CD4-positive, alpha-beta T cell treated with Interleukin-4 for 4 hours (primary cell): ENCODE measurements around the gene LAS1L.
"Not testable (repeated sequence)": the region's sequence is repeated elsewhere in the genome, so short reads cannot be mapped to it uniquely, and the experiment has no call there.

Experiments
- DNase-seq: peaks from one replicate; pipeline ENCODE4 v3.0.0-alpha.2; 2020

LAS1L gene

DNA sequence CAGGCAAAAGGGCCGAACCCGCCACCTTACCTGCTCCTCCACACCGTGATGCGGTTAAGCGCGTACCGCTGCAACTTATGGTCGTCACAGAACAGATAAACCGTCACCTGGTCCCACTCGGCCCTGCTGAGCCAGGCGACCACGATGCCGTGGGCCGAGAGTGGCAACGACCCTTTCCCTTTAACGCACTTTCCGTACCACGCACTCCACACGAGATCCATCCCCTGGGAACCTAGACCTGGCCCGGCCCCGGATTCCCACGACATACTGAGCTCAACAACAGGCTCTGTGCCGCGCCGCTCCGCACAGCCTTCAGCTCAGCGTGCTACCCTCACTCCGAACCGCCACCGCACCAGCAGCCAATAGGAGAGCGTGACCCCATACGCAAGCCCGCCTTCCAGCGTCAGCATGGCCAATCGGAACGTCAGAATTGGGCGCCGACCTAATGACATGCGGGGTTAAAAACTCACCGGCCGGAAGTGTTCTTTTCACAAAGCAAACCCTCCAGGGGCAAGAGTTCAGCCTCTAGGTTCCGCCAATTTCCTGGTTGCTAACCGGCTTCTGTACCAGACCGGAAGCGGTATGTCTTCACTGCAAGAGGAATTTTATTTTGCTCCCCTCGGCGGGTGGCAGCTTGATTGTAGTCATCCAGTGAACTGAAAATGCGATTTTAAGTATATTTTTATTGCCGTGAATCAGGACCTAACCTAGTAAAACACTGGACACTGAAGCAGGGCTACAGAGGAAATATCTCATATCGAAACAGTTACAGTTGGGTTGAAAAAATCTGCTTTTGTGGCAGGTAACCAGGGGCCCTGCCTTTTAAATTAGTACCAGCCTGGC lies at the start of gene LAS1L:
LAS1L (minus strand) TSS at position 338 of the 843 bp plus-strand sequence; CDS start at position 266, 72 bp downstream.
- peak; percentile 94 for DNase-seq

DNA sequence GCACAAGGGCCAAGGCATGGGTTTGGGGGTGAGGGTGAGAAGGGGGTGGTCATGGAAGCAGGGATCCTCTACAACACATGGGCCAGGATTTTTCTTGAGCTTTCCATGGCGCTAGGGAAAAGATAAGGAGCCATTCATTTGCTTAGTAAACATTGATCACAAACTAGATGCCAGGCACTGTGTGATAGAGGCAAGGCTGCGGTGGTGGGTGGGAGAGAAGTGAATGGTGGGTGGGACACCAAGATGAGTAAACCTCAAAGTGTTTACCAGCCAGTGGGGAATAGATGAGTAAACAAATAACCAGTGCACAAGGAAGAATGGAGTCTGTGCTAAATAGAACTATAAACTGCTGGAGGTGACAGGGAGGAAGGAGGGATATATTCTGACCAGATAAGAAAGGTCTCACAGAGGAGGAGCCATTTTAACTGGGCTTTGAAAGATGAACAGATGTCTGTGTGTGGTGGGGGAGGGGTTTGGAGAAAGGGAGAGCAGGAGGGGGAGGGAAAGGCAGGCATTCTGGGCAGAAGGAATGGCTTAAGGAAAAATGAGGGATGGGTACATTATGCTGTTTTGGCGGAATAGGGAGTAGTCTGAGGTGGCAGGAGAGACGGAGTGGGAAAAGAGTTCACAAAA lies 48.0 kb upstream of the LAS1L start:
- no peak for DNase-seq

DNA sequence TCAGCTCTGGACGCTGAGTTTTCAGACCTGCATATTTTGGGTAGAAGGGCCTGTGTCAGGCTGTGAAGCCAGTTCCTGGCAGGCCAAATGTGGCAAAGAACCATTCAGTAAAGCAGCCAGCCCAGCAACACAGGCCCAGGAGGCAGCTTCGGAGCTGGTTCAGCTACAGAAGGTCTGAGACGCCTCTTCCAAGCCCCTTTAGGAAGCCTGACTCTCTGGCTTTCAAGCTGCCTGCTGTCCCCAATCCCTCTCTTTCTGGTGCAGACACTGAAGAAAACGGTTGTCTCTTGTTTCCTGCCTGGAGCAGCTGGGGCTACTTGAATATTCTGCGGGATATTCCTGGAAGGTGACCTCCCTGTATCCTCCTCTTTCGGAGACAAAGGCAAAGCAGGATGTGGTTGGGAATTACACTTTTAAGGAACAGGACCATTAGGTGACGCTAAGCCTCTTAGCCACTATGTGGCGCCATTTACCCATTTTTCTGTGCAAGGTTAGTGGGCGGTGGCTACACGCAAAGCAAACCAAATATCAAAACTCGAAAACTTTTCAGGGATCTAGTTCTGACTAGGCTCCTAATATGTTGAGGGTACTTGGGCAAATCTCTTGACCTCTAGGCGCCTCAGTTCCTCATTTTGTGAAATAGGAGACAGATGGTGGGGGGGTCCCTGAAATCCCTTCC lies 47.2 kb upstream of the LAS1L start:
- DNase-seq, result peak; percentile 64

DNA sequence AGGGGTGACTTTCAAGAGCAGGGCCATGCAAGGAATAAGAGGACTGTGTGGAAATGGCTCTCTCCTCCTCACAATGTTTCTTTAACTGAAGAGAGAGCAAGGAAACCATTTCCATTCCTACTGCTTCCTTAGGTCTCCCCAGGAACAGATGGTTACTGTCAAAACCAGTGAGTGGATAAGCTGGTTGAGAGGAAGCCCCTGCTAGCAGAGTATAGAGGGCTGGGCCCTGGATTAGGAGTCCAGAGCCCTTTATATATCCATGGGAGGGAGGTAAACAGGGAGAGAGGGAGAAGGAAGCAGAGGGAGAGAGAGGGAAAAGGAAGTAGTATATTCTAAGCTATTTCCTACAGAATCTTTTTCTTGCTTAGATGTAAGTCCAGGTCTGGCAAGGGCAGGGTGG lies 43.8 kb upstream of the LAS1L start:
- no peak for DNase-seq

DNA sequence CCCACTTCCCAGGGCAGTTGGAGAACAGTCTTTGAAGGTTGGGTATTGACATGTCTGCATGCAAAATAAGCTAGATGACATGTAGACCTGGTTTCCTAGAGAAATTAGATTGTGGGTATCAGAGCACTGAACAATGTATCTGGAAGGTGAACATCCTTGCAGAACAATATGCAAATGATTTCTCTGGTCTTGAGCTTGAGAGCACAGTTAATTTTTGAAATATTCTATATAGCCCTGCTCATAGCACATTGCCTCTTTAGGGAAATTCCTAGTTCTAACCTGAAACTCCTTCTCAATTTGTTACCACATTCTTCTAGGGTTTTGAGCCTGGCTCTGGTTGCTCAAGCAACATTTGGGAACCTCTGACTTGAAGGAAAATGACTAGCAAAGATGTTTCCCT lies 41.6 kb upstream of the LAS1L start:
- DNase-seq, result no peak

DNA sequence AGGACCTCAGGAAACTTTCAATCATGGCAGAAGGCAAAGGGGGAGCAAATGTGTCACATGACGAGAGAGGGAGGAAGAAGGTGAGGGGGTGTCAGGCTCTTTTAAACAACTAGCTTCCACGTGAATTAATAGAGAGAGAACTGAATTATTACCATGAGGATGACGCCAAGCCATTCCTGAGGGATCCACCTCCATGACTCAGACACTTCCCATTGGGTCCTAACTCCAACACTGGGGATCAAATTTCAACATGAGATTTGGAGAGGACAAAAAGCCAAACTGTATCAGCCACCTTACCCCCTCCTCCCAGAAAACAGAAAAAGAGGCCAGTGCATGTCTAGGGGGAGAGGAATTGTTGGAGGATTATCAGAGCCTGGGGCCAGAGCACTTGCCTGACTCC lies 40.4 kb upstream of the LAS1L start:
- DNase-seq, result no peak

DNA sequence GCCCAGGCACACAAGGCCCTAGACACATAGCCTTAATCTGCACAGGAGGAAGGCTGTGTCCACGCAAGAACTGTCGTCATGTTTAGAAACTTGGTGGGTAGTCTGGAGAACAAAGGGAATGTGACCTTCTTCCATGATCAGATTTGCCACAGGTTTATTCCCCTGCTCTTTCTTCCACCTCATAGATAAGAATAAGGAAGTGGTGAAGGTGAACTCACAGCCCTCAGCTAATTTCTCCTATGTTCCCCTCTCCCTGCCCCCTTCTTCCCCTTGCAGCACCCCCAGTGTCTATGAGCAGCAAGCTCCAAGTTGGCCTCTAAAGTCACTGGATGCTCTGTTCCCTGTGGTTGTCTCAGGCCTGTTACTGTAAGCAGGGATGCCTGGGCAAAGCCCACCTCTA lies 39.8 kb upstream of the LAS1L start:
- no peak for DNase-seq

DNA sequence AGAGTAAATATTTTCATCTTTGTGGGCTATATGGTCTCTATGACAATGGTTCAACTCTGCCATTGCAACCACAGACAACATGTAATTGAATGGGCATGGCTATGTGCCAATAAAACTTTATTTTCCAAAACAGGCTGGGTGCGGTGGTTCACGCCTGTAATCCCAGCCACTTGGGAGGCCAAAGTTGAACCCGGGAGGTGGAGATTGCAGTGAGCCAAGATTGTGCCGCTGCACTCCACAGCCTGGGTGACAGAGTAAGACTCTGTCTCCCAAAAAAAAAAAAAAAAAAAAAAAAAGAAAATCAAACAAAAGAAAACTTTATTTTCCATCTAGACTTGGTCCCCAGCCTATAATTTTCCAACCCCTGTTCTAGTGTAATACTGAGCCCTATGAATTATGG lies 38.4 kb upstream of the LAS1L start:
- no peak for DNase-seq

DNA sequence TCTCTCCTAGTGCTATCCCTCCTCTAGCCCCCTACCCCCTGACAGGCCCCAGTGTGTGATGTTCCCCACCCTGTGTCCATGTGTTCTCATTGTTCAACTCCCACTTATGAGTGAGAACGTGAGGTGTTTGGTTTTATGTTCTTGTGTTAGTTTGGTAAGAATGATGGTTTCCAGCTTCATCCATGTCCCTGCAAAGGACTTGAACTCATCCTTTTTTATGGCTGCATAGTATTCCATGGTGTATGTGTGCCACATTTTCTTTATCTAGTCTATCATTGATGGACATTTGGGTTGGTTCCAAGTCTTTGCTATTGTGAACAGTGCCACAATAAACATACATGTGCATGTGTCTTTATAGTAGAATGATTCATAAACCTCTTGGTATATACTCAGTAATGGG lies 28.3 kb upstream of the LAS1L start:
- DNase-seq, result not testable (repeated sequence)

DNA sequence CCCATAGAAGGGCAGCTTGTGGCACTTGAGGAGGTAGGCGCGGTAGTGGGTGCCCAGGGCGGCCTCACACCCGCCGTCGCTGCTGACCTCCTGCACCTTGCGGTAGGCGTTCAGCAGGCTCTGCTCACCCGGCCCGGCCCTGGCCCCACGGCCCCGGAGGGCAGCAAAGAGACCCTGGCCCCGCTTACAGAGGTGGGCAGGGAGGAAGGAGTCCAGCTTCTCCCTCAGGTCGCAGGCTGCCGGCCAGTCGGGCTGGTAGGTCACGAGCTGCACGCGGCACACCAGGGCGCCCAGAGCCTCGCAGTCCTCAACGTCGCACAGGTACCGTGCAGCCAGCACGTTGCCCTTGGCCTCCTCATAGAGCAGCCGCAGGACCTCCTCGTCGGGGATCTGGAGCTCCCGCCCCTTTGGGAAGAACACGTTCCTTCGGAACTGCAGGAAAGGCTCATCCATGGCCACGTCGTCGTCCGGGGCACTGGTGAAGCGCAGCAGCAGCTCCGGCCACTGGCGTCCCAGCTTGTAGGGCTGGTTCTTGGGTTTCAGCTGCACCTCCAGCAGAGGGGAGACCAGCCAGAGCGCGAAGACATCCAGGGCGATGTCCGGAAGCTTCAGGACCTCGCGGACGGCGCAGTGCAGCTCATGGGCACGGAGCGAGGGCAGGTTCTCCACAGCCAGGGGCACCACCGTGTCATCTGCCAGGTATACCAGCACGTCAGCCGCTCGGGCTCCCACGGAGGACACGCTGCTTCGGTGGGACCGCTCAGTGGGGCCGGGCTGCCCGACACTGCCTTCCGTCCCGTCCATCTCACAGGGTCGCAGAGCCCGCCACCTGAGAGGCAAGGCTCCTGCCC lies 17.1 kb upstream of the LAS1L start:
- DNase-seq, result no peak

DNA sequence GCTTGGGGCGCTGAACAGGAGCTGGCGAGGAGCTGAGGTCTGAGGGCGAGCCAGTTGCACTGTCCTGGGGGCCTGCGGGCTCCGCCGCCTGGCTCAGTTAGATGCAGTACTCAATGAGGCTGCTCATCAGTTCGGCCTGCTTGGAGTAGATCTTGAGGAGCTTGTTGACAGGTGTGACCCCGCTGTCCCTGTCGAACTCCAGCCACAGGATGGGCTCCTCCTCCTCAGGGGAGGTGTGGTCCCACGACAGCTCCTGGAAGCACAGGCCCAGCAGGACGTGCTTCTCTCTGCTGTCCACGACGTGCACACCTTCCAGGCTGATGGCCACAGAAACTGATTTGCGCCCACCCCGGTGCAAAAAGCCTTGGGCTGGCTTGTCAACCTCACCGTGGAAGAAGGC lies 16.5 kb upstream of the LAS1L start:
- no peak for DNase-seq

DNA sequence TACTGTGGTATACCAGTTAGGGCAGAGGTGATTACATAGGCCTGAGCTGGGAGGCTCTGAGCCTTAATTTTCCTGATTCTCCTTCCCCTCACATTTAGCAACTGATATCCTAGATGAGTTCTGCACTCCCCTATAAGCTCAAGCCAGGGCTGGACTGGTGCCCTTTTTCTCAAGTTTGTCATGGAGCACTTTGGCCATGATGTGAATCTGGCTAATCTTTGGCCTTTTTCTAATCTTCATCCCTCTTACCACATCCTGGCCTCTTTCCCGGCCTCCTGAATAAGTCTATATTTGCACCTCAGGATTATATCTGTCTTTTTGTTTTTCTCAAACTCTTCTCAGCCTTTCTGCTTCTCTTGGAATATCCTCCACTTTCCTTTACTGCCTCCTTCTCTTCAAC lies 10.9 kb upstream of the LAS1L start:
- no peak for DNase-seq

DNA sequence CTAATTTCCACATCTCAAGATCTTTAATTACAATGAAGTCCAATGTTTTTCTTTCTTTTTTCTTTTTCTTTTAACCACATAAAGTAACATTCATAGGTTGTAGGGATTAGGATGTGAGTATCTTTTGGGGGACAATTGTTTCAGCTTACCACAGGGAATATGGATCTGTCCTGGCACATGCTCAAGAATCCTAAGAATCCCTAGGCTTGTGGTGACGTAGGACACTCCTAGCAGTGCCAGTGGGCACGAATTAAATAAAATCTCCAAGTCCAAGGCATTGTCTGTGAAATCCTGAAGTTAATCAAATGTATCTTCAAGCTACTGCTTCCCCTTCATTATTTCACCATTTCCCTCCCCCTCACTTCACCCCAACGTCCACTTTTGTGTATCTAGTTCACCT lies 2.6 kb upstream of the LAS1L start:
- no peak for DNase-seq

DNA sequence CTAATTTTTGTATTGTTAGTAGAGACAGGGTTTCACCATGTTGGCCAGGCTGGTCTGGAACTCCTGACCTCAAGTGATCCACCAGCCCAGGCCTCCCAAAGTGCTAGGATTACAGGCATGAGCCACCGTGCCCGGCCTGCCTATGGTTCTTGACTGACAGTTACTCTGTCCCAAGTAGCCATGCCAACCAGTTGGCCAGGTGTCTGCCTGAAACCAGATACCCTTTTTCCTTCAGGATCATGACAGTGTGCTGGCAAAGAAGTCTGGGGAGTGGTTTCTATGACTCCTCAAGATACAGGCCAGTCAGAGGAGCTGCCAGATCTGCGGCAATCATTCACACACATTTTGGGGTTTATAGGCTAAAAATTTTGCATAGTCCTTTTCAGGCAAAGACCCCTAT lies 1.7 kb upstream of the LAS1L start:
- no peak for DNase-seq

DNA sequence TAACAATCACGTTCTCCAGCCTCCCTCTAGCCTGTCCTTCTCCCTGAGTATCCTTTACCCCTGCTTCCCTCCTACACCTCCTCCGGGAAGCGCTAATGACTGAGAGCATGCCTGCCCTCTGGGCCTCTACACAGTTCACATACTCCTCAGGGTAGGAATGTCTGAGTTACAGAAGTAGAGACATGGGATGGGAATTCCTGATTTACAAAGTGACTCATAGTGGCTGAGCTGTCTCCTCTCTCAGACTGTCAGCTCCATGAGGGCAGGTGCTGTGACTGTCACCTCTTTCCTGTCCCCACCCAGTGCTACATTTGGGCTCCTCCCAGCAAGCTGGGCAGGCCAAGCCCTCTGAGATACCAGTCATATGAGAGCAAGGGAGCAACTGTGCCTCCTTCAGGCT lies 2.6 kb downstream of the LAS1L start:
- DNase-seq, result no peak

DNA sequence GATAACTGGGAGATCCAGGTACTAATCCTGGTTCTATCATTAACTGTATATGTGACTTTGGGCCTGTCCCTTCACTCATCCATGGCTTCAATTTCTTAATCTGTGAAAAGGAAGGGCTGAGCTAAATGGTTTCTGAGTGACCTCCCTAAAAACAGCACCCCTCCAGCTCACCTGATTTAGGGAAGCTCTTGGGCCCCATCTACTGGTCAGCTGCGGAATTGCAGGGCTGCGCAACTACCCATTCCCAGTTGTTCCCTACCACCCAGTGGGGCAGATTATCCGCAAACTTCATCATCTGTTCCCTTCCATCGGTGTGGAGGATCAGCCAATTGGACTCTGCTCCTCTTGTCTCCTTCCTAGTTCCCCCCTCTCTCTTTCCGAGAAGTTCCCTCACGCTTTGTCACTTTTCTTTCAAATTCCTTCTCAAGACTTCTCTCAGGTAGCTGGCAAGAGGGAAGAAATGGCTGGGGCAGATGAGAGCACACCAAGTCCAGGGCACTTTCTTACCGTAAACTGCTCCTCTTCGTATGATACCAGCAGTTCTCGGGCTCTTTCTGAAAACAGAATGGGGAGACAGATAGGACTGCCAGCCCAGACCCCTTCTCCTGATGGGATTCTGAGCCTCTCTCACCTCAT lies 5.8 kb downstream of the LAS1L start:
- DNase-seq, result peak; percentile 29

DNA sequence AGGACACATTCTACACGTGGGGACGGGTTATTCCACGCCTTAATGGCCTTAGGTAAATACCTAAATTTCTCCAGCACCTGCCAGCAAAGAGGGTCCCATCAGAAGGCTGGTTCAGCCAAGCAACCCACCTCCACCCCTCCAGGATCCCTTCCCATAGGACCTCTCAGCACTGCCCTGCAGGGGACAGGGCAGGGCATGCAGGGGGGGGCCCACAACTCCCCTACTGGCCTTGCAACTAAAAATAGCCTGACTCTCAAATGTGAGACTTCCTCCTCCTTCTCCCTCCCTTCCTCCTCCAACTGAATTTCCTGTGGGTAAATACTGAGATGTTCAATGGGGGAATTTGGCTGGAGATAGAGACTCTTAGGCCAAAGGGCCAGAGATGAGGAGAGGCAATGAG lies 6.3 kb downstream of the LAS1L start:
- DNase-seq, result no peak

DNA sequence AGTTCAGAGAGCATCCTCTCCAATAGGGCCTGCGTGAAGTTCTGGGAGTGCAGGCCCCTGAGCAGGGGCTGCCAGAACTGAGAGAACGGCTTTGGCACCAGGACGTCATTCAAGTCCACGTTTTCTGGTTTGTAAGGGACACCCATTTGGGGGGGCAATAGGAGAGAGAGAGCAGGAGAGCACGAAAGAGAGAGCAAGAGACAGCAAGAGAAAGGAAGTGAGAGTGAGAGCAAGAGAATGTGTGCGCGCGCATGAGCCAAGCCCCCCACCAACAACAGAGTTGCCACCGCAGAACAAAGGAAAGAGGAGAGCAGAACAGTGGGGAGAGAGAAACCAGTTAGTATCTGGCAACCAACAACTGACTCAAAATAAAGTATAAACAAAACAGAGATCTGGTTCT lies 10.4 kb downstream of the LAS1L start:
- DNase-seq, result no peak

DNA sequence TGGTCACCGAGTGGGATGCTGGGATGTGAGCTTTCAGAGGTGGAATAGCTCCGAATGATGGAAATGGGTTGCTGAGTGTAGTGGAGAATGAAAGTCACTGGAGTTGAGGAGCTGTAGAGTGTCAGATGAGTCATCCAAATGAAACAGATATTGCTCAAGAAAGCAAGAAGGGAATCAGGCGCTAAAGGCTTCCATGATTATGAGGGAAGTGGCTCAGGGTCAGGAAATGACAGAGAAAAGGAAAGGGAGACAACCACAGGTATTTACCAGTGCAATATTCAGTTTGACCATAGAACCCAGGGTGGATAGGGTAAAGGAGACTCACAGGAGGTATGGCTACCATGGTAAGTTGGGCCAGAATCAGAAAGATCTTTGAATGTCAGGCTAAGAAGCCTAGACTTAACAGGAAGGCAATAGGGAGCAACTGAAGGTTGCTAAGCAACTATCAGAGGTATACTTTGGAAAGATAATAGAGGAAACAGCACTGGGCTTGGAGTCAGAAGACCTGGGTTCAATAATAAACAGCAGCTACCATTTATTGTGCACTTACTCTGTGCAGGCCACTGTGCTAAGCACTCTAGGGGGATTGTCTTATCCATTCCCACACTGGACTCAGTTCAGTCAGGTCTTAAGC lies 11.7 kb downstream of the LAS1L start:
- DNase-seq, result no peak

DNA sequence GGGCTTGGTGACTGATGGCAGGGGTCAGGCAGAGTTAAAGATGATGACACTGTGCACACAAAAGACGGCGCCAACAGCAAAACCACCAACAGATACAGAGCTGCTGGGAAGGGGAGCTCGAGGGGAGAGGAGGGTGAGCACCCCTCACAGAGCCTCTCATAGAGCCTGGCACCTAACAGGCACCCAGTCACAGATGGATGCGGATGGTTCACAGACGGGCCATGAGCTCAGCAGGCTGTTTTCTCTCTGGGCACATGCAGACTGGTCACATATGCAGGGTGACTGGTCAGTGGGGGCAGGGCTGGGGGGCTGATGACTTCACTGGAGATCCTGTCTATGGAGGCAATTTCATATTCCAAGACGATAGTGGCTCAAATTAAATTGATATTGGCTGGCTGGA lies 15.1 kb downstream of the LAS1L start:
- not testable (repeated sequence) for DNase-seq

DNA sequence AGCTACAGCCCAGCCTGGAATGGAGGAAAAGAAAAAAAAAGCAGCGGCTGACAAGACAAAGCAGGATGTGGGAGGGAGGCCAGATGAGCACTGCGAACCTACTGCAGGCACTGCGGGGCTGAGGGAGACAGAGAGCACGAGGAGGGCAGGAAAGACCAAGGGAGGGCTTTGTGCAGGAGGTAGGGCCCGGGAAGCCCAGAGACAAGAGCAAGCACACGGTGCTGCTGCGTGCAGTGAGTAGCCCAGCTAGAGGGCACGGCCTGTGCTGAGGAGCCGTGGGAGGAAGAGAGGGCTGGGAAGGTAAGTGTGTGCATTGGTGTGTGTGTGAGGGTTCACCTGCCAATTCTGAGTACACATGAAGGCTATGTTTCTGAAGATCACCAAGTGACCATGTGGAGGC lies 15.6 kb downstream of the LAS1L start:
- DNase-seq, result not testable (repeated sequence)

DNA sequence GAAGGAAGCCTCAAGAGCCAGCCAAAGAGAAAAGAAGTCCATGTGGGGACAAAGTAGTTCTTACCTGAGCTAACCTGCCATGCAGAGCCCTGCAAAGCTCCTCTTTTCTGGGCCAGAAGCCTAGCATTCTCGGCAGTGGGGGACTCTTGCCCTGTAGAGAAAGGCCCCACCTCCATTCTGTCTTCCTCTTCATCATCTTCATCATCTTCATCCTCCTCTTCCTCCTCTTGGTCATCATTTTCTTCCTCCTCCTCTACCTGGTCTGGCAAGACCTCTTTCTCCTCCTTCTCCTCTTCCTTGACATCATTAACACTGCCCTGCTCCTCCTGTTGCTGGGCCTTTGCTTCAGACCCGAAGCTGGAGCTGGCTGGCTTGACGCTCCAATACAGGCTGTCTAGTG lies 16.7 kb downstream of the LAS1L start:
- DNase-seq, result no peak
